Kidney tubule cell (primary cell): ENCODE data around the gene CHST12.

Experiments used
- DNase-seq: peaks from one replicate; pipeline ENCODE4 v3.0.0-alpha.2; 2018; ENCODE audit warnings: low spot score

The CHST12 gene

GRCh38 chr7:2479276-2480069 lies 76.1 kb downstream of the CHST12 start:
- no peak for DNase-seq

- DNase-seq, result no peak
Observed at GRCh38 chr7:2480070-2480408, 76.6 kb downstream of the CHST12 start.

GRCh38 chr7:2481195-2481594 lies 77.8 kb downstream of the CHST12 start:
- no peak for DNase-seq

- no peak for DNase-seq
Observed at GRCh38 chr7:2482725-2483451, 79.5 kb downstream of the CHST12 start.

- no peak for DNase-seq
Observed at GRCh38 chr7:2483494-2483893, 80.1 kb downstream of the CHST12 start.

- no peak for DNase-seq
Observed at GRCh38 chr7:2484868-2485267, 81.5 kb downstream of the CHST12 start.

GRCh38 chr7:2487586-2488271 lies 84.3 kb downstream of the CHST12 start:
- no peak for DNase-seq

- no peak for DNase-seq
Observed at GRCh38 chr7:2488272-2488645, 84.8 kb downstream of the CHST12 start.

- DNase-seq, result no peak
Observed at GRCh38 chr7:2488681-2489080, 85.3 kb downstream of the CHST12 start.

GRCh38 chr7:2490181-2490651 lies 86.8 kb downstream of the CHST12 start:
- DNase-seq, result no peak

- DNase-seq, result no peak
Observed at GRCh38 chr7:2492038-2492437, 88.6 kb downstream of the CHST12 start.

- DNase-seq, result no peak
Observed at GRCh38 chr7:2493205-2494164, 90.1 kb downstream of the CHST12 start.

- DNase-seq, result no peak
Observed at GRCh38 chr7:2494191-2495130, 91.0 kb downstream of the CHST12 start.

GRCh38 chr7:2495418-2496299 lies 92.2 kb downstream of the CHST12 start:
- no peak for DNase-seq

- DNase-seq, result no peak
Observed at GRCh38 chr7:2496375-2496774, 93.0 kb downstream of the CHST12 start.

- no peak for DNase-seq
Observed at GRCh38 chr7:2497065-2497464, 93.7 kb downstream of the CHST12 start.

- no peak for DNase-seq
Observed at GRCh38 chr7:2497500-2498336, 94.3 kb downstream of the CHST12 start.
